H1 (cell line): ENCODE measurements around the gene HIPK1. TPM values are rescaled to one million over a fixed set of nuclear protein-coding genes. Genes with fewer than 3 reads are reported as not detected.

Experiments used
- CTCF ChIA-PET: fragments of 300-600 bp; sonication (Branson Sonifier 250); formaldehyde crosslinking; loops from one replicate; lab custom pipeline; 2021; ENCODE audit not compliant: partially characterized antibody; lab: Charles Lee
- POLR2A ChIA-PET: fragments of 300-600 bp; sonication (Branson Sonifier 250); formaldehyde crosslinking; loops from one replicate; lab custom pipeline; 2021; ENCODE audit warnings: inconsistent platforms; ENCODE audit not compliant: partially characterized antibody; lab: Charles Lee
- DNase-seq, 2 experiments: peaks; one replicate each; pipeline versions ENCODE4 v3.0.0 to v3.0.0-alpha.2; 2010 to 2022; ENCODE audit warnings: low spot score in 2 of 2, low read depth in 1 of 2, mixed read lengths in 1 of 2
- FAIRE-seq: peaks from 2 replicates; lab custom pipeline; 2011; peaks lifted over from hg19 to GRCh38; lab: Jason Lieb, UNC
- H2AFZ ChIP-seq: 2 replicates; pipeline ENCODE4 v1.8.1; 2012; ENCODE audit warnings: low read length, inconsistent platforms
- H2AK5ac ChIP-seq: 2 replicates; pipeline ENCODE4 v1.6.1; 2013; ENCODE audit warnings: low read depth, low read length
- H2BK120ac ChIP-seq: replicated peaks from 2 replicates; pipeline ENCODE3; 2013; ENCODE audit warnings: low read depth, low read length, inconsistent platforms
- H2BK12ac ChIP-seq: 2 replicates; pipeline ENCODE4 v1.6.1; 2013; ENCODE audit warnings: low read depth, low read length
- H2BK15ac ChIP-seq: 2 replicates; pipeline ENCODE4 v1.6.1; 2013; ENCODE audit warnings: low read length
- H2BK20ac ChIP-seq: 2 replicates; pipeline ENCODE4 v1.6.1; 2013; ENCODE audit warnings: low read length
- H2BK5ac ChIP-seq: 2 replicates; pipeline ENCODE4 v1.6.1; 2013; ENCODE audit warnings: low read depth, low read length
- H3K14ac ChIP-seq: 2 replicates; pipeline ENCODE4 v1.6.1; 2013; ENCODE audit warnings: inconsistent platforms; ENCODE audit not compliant: insufficient read length
- H3K18ac ChIP-seq: 2 replicates; pipeline ENCODE4 v1.6.1; 2013; ENCODE audit warnings: low read length; ENCODE audit errors: extremely low read depth
- H3K23ac ChIP-seq: 2 replicates; pipeline ENCODE4 v1.6.1; 2013; ENCODE audit warnings: inconsistent platforms; ENCODE audit not compliant: insufficient read length
- H3K23me2 ChIP-seq: 2 replicates; pipeline ENCODE4 v1.6.1; 2013; ENCODE audit warnings: low read depth, low read length
- H3K27ac ChIP-seq: 2 replicates; pipeline ENCODE4 v1.6.1; 2011; ENCODE audit warnings: low read depth, low read length, inconsistent platforms
- H3K27me3 ChIP-seq, 4 experiments: replicated peaks in 1 of 4; 1 replicate in 1 of 4; 2 replicates in 3 of 4; pipeline versions ENCODE4 v1.6.1 to v1.8.1; 2011 to 2013; ENCODE audit warnings: low read length in 3 of 4, mild to moderate bottlenecking in 3 of 4, inconsistent platforms in 2 of 4, mixed read lengths in 2 of 4, moderate library complexity in 1 of 4; ENCODE audit not compliant: control insufficient read depth in 3 of 4, insufficient read depth in 3 of 4; ENCODE audit errors: extremely low read depth in 1 of 4
- H3K36me3 ChIP-seq, 4 experiments: 2 replicates each; pipeline versions ENCODE4 v1.6.1 to v1.8.1; 2011 to 2013; ENCODE audit warnings: mild to moderate bottlenecking in 4 of 4, low read length in 3 of 4, moderate library complexity in 2 of 4, control low read depth in 1 of 4, inconsistent platforms in 1 of 4; ENCODE audit not compliant: insufficient read depth in 4 of 4, control insufficient read depth in 2 of 4
- H3K4ac ChIP-seq: replicated peaks from 2 replicates; pipeline ENCODE3; 2013; ENCODE audit warnings: low read length, low read depth, mixed read lengths, inconsistent platforms; ENCODE audit not compliant: insufficient read length
- H3K4me1 ChIP-seq, 4 experiments: replicated peaks in 1 of 4; 1 replicate in 1 of 4; 2 replicates in 3 of 4; pipeline versions ENCODE4 v1.6.1 to v1.8.1; 2011 to 2013; ENCODE audit warnings: low read length in 3 of 4, inconsistent platforms in 2 of 4, mixed read lengths in 1 of 4; ENCODE audit not compliant: insufficient read depth in 4 of 4, control insufficient read depth in 3 of 4
- H3K4me2 ChIP-seq, 2 experiments: 2 replicates each; pipeline versions ENCODE4 v1.6.1 to v1.8.1; 2011 to 2013; ENCODE audit warnings: low read depth in 2 of 2, low read length in 2 of 2, control low read depth in 1 of 2, inconsistent platforms in 1 of 2, mild to moderate bottlenecking in 1 of 2; ENCODE audit not compliant: insufficient read depth in 1 of 2
- H3K4me3 ChIP-seq, 4 experiments: fragments of 200-600, 300-600 bp in 1 of 4; sonication (generic), shearing (Covaris generic), sonication (Bioruptor Twin) in 1 of 4; 2 replicates each; pipeline versions ENCODE4 v1.5.1 to v1.8.1; 2011 to 2016; ENCODE audit warnings: low read length in 4 of 4, low read depth in 3 of 4, control low read depth in 2 of 4, inconsistent platforms in 2 of 4, mild to moderate bottlenecking in 2 of 4, mixed read lengths in 1 of 4, moderate library complexity in 1 of 4; ENCODE audit not compliant: insufficient read depth in 2 of 4; ENCODE audit errors: extremely low read depth in 1 of 4
- H3K56ac ChIP-seq: replicated peaks from 2 replicates; pipeline ENCODE3; 2013; ENCODE audit warnings: low read depth, mild to moderate bottlenecking, mixed read lengths, low read length, inconsistent platforms; ENCODE audit not compliant: insufficient read length
- H3K79me1 ChIP-seq: 2 replicates; pipeline ENCODE4 v1.6.1; 2013; ENCODE audit warnings: low read depth, low read length, control low read depth
- H3K79me2 ChIP-seq, 2 experiments: 2 replicates each; pipeline versions ENCODE4 v1.6.1 to v1.8.1; 2012 to 2013; ENCODE audit warnings: low read length in 2 of 2, mild to moderate bottlenecking in 2 of 2, inconsistent platforms in 1 of 2; ENCODE audit not compliant: insufficient read depth in 2 of 2, control insufficient read depth in 1 of 2
- H3K9ac ChIP-seq, 4 experiments: replicated peaks in 1 of 4; 1 replicate in 1 of 4; 2 replicates in 3 of 4; pipeline versions ENCODE4 v1.6.1 to v1.8.1; 2011 to 2013; ENCODE audit warnings: low read depth in 3 of 4, low read length in 3 of 4, control low read depth in 2 of 4, mild to moderate bottlenecking in 2 of 4, moderate library complexity in 2 of 4, inconsistent platforms in 1 of 4; ENCODE audit errors: extremely low read depth in 1 of 4
- H3K9me3 ChIP-seq, 2 experiments: 2 replicates each; pipeline versions ENCODE4 v1.6.1 to v1.8.1; 2012 to 2013; ENCODE audit warnings: mild to moderate bottlenecking in 2 of 2, moderate library complexity in 2 of 2, control low read depth in 1 of 2, inconsistent platforms in 1 of 2, low read depth in 1 of 2, low read length in 1 of 2, mixed read lengths in 1 of 2; ENCODE audit not compliant: insufficient read depth in 2 of 2
- H4K20me1 ChIP-seq, 2 experiments: replicated peaks in 1 of 2; 2 replicates each; pipeline versions ENCODE3 to v1.8.1; 2011 to 2013; ENCODE audit warnings: inconsistent platforms in 2 of 2, low read length in 2 of 2, mild to moderate bottlenecking in 1 of 2; ENCODE audit not compliant: insufficient read depth in 2 of 2, control insufficient read depth in 1 of 2
- H4K5ac ChIP-seq: 2 replicates; pipeline ENCODE4 v1.6.1; 2013; ENCODE audit warnings: low read length, low read depth, mixed read lengths, inconsistent platforms; ENCODE audit not compliant: insufficient read length
- H4K8ac ChIP-seq: 2 replicates; pipeline ENCODE4 v1.8.0; 2013; ENCODE audit warnings: mild to moderate bottlenecking, moderate library complexity, low read length, inconsistent platforms; ENCODE audit not compliant: insufficient read depth; ENCODE audit errors: extremely low read depth
- H4K91ac ChIP-seq: replicated peaks from 2 replicates; pipeline ENCODE3; 2013; ENCODE audit warnings: low read length, mixed read lengths, inconsistent platforms; ENCODE audit not compliant: insufficient read length
- CBX5 ChIP-seq: fragments of 300-800, 300-1000 bp; sonication (generic); IDR thresholded peaks from 2 replicates; pipeline ENCODE4 v1.7.1; 2016; ENCODE audit warnings: antibody characterized with exemption, low read length, low read depth
- CBX8 ChIP-seq: fragments of 300-800, 300-1000 bp; sonication (generic); IDR thresholded peaks from 2 replicates; pipeline ENCODE4 v1.7.1; 2016; ENCODE audit warnings: low read depth, low read length, borderline replicate concordance
- SP2 ChIP-seq: IDR thresholded peaks from 2 replicates; pipeline ENCODE4 v1.6.1; 2012; ENCODE audit warnings: mild to moderate bottlenecking, low read length, inconsistent platforms
- TCF12 ChIP-seq: IDR thresholded peaks from 2 replicates; pipeline ENCODE4 v1.6.1; 2011; ENCODE audit warnings: low read depth, mild to moderate bottlenecking, low read length
- WGBS, 2 experiments: shearing (Covaris generic) in 1 of 2; methylation state at CpG; one replicate each; pipeline versions ENCODE4 v1.1.6 to v1.1.7; 2013 to 2015; ENCODE audit warnings: low lambda C conversion rate in 2 of 2, mixed read lengths in 2 of 2, inconsistent platforms in 1 of 2, low coverage in 1 of 2, missing lambda C conversion rate in 1 of 2; ENCODE audit not compliant: insufficient replicate concordance in 2 of 2, insufficient coverage in 1 of 2, insufficient read length in 1 of 2; ENCODE audit errors: extremely low coverage in 1 of 2, missing lambda C conversion rate in 1 of 2; 5-methylcytosine and 5-hydroxymethylcytosine counted together
- polyA plus RNA-seq, 7 experiments: library from polyadenylated mRNA; depleted of rRNA in 3 of 7; stranded (reverse) in 5 of 7; unstranded in 2 of 7; fragments of >200 nt in 5 of 7; fragments of 200-250 nt in 2 of 7; gene quantifications; 1 replicate in 5 of 7; 2 replicates in 1 of 7; 4 replicates in 1 of 7; pipeline versions ENCODE4 v1.2.1 to v1.2.3, GENCODE V29; 2011 to 2013; ENCODE audit warnings: missing spikeins in 2 of 7, mixed read lengths in 2 of 7
- total RNA-seq: library from RNA; stranded (reverse); fragmentation: NEBNext Ultra II Directional; extraction: Animal tissue kit (Norgen Biotek cat#: 25700); gene quantifications from 2 replicates; pipeline ENCODE4 v1.2.1, GENCODE V29; 2021

The HIPK1 gene
- total and polyA plus RNA-seq, 2 of the 8 experiments (the other 6 are each of a cell fraction or from before 2014, with no cell fraction given) = 46.2 to 64.3 TPM

DNA sequence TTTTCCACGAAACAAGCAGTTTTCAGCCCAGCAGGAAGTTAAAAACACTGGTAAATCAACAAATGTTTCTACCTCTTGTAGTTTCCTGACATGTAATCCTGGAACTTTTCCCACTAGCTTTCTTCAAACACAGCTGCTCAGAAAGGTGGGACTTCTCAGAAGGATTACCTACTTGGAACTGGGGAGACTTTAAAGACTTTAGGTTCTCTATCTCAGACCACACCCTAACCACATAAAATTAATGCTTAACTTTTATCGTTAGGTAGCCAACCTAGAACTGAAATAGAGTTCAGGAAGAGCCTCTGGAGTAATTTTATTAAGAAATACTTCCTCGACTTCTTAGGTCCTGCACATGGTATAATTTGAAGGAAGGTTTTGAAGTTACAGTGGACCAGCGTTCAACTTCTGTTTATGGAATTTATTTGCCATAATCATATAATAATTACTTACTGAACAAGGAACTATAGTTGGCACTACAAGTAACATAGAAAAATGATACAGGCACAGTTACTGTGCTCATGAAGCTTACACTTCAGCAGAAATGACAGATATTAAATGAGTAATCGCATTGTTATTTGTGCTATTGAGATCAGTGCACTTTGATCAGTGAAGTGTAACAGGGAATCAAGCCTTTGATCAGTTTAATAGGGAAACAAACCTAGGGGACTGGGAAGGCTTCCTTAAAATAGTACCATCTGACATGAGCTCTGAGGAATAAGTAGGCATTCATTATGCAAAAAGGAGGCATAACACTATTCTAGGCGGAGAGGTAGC is 41.5 kb upstream of the HIPK1 start, which contains the start of gene BCL2L15:
Gene BCL2L15 (minus strand): TSS at position 180 of the 774 bp plus-strand sequence. CDS start 206 bp downstream, outside the sequence.
- Histone ChIP-seq H3K4me3 (no peak within 1 kb of the TSS), H3K56ac (no peak within 1 kb of the TSS), H3K79me1 (no peaks in the 10 kb centered on the region), H3K27me3 (no peaks in the 10 kb centered on the region), H3K79me2 (no peaks in the 10 kb centered on the region), H3K18ac (no peak within 1 kb of the TSS), H4K8ac (no peak within 1 kb of the TSS), H3K14ac (no peak within 1 kb of the TSS), H3K36me3 (no peaks in the 10 kb centered on the region), H2BK120ac (no peak within 1 kb of the TSS), H4K91ac (no peak within 1 kb of the TSS), H2BK5ac (no peak within 1 kb of the TSS), H2AK5ac (no peak within 1 kb of the TSS), H3K9me3 (no peaks in the 10 kb centered on the region), H2BK15ac (no peak within 1 kb of the TSS), H4K5ac (no peak within 1 kb of the TSS), H3K4ac (no peak within 1 kb of the TSS), H3K27ac (no peak within 1 kb of the TSS), H4K20me1 (no peaks in the 10 kb centered on the region), H3K9ac (no peak within 1 kb of the TSS), H2BK20ac (no peak within 1 kb of the TSS), H2BK12ac (no peak within 1 kb of the TSS), H3K4me1 (no peaks in the 10 kb centered on the region), H3K4me2 (no peak within 1 kb of the TSS), H2AFZ (no peak within 1 kb of the TSS), H3K23ac (no peak within 1 kb of the TSS), H3K23me2 (no peaks in the 10 kb centered on the region)
- CTCF ChIA-PET = interaction anchor here (1.4 kb wide), 2 partner anchors 9 to 52 kb away, joined by 3 to 4 read pairs; no protein-coding TSS in a partner anchor
- DNase-seq = no peak
- WGBS, 2 experiments = 76% methylated on average over 6 of the region's 6 CpGs; no CpG with 5 or more reads in 1 of the 2 experiments
- no peak for FAIRE-seq
- POLR2A ChIA-PET = no interaction called here
- no peak for TF ChIP-seq SP2
- no peak for TF ChIP-seq CBX8
- TF ChIP-seq CBX5 = no peak
- no peak for TF ChIP-seq TCF12
